ENCODE results near the gene C19orf25. TPM values are rescaled to one million over a fixed set of nuclear protein-coding genes. Genes with fewer than 3 reads are reported as not detected.

The C19orf25 gene
- total RNA-seq, 1 donor from 2014 or later = 25.0 TPM

GRCh38 chr19:1471010-1471514 lies 8.0 kb downstream of the C19orf25 start:
- peaks cover 4% of the 10 kb centered on the region for H3K27me3 ChIP-seq
- H3K4me3 ChIP-seq = peak overlapping the region; percentile 46 to 51
- intact Hi-C loops (cut with DNase I) = no loop called here
- no peak for DNase-seq (ENCODE audit: extremely low spot score in 2 of 2)
- peaks cover 0 to 6% of the 10 kb centered on the region in 2 donors for H3K36me3 ChIP-seq
- H3K9me3 ChIP-seq = no peaks in the 10 kb centered on the region
- H3K27ac ChIP-seq = no peak overlapping the region
- no peak for TF ChIP-seq POLR2A (IDR thresholded peaks at IDR 0.05)
- no peak for TF ChIP-seq POLR2AphosphoS5 (IDR thresholded peaks at IDR 0.05; ENCODE audit: insufficient read depth in 1 of 2, low read depth in 1 of 2)
- TF ChIP-seq, protein P1, sequence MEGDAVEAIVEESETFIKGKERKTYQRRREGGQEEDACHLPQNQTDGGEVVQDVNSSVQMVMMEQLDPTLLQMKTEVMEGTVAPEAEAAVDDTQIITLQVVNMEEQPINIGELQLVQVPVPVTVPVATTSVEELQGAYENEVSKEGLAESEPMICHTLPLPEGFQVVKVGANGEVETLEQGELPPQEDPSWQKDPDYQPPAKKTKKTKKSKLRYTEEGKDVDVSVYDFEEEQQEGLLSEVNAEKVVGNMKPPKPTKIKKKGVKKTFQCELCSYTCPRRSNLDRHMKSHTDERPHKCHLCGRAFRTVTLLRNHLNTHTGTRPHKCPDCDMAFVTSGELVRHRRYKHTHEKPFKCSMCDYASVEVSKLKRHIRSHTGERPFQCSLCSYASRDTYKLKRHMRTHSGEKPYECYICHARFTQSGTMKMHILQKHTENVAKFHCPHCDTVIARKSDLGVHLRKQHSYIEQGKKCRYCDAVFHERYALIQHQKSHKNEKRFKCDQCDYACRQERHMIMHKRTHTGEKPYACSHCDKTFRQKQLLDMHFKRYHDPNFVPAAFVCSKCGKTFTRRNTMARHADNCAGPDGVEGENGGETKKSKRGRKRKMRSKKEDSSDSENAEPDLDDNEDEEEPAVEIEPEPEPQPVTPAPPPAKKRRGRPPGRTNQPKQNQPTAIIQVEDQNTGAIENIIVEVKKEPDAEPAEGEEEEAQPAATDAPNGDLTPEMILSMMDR (IDR thresholded peaks at IDR 0.05) = no peak
- H3K4me1 ChIP-seq = peaks cover 64% of the 10 kb centered on the region

DNA sequence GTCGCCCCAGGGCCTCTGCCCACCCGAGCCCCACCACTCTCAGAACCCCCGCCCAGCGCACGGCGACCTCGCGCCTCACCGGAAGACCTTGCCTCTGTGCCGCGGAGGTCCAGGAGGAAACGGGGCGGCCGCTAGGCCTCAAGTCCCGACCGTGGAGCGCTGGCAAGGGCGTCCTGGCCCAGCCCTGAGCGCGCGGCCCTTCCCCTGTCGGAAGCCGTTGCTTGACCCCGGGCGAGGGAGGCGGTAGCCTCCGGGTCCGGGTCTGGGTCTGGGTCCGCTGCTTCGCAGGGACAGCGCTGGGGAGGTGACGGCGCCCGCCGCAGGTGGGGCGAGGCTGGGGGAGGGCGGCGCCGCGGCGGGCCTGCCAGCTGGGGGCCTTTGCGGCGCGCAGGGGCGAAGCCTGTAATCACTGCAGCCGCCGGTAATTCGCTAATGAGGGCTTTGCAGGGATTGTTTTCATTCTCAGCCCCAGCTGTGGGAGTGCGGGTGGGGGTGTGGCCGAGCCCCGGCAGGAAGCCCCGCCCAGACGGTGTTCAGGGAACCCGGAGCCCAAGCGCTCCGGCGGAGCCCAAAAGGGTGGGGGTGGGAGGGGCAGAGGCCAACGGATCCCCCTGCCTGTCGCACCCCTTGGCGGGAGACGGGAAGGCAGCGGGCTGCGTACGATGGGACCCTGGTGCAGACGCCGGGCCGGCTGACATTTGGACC lies 8.6 kb downstream of the C19orf25 start:
- H3K4me3 ChIP-seq = peak overlapping the region; percentile 46 to 51
- no peaks in the 10 kb centered on the region for H3K9me3 ChIP-seq
- no peak for TF ChIP-seq POLR2A (IDR thresholded peaks at IDR 0.05)
- TF ChIP-seq, protein P1 (IDR thresholded peaks at IDR 0.05) = no peak
- TF ChIP-seq POLR2AphosphoS5 (IDR thresholded peaks at IDR 0.05; ENCODE audit: insufficient read depth in 1 of 2, low read depth in 1 of 2) = peak in 1 of 2 donors; percentile 36
- peaks cover 4% of the 10 kb centered on the region for H3K27me3 ChIP-seq
- no peak for DNase-seq (ENCODE audit: extremely low spot score in 2 of 2)
- peaks cover 70% of the 10 kb centered on the region for H3K4me1 ChIP-seq
- no peak overlapping the region for H3K27ac ChIP-seq
- H3K36me3 ChIP-seq = peaks cover 0 to under 1% of the 10 kb centered on the region in 2 donors
- intact Hi-C loops (cut with DNase I) = no loop called here

GRCh38 chr19:1470055-1470304 lies 9.0 kb downstream of the C19orf25 start:
- Histone ChIP-seq H3K4me3 (peak overlapping the region; percentile 46 to 51), H3K36me3 (no peaks in the 10 kb centered on the region), H3K27me3 (peaks cover 4% of the 10 kb centered on the region), H3K27ac (no peak overlapping the region), H3K4me1 (peaks cover 69% of the 10 kb centered on the region), H3K9me3 (no peaks in the 10 kb centered on the region)
- no peak for DNase-seq (ENCODE audit: extremely low spot score in 2 of 2)
- no peak for TF ChIP-seq POLR2AphosphoS5 (IDR thresholded peaks at IDR 0.05; ENCODE audit: insufficient read depth in 1 of 2, low read depth in 1 of 2)
- no peak for TF ChIP-seq POLR2A (IDR thresholded peaks at IDR 0.05)
- intact Hi-C loops (cut with DNase I) = no loop called here

GRCh38 chr19:1469255-1470054 lies 9.6 kb downstream of the C19orf25 start:
- no peak for DNase-seq (ENCODE audit: extremely low spot score in 2 of 2)
- intact Hi-C loops (cut with DNase I) = no loop called here
- Histone ChIP-seq H3K36me3 (no peaks in the 10 kb centered on the region), H3K4me1 (peaks cover 64% of the 10 kb centered on the region), H3K4me3 (peak overlapping the region; percentile 46 to 51), H3K27ac (no peak overlapping the region), H3K9me3 (no peaks in the 10 kb centered on the region), H3K27me3 (peaks cover 4% of the 10 kb centered on the region)
- no peak for TF ChIP-seq POLR2A (IDR thresholded peaks at IDR 0.05)
- TF ChIP-seq, protein P1 (IDR thresholded peaks at IDR 0.05) = no peak
- no peak for TF ChIP-seq POLR2AphosphoS5 (IDR thresholded peaks at IDR 0.05; ENCODE audit: insufficient read depth in 1 of 2, low read depth in 1 of 2)

- no peak for TF ChIP-seq POLR2A (IDR thresholded peaks at IDR 0.05)
- TF ChIP-seq, protein P1 (IDR thresholded peaks at IDR 0.05) = no peak
- Histone ChIP-seq H3K4me1 (peaks cover 60% of the 10 kb centered on the region), H3K27me3 (peaks cover 4% of the 10 kb centered on the region), H3K9me3 (no peaks in the 10 kb centered on the region), H3K36me3 (no peaks in the 10 kb centered on the region), H3K4me3 (peak overlapping the region; percentile 16 to 51), H3K27ac (no peak overlapping the region)
- intact Hi-C loops (cut with DNase I) = no loop called here
- no peak for DNase-seq (ENCODE audit: extremely low spot score in 2 of 2)
Measured at GRCh38 chr19:1468821-1469254, 10.2 kb downstream of the C19orf25 start.
